Sciatic nerve (tissue), 2 donors: ENCODE data around the gene CAD. TPM values are rescaled to one million over a fixed set of nuclear protein-coding genes. Genes with fewer than 3 reads are reported as not detected.
"Not testable (repeated sequence)": the region's sequence is repeated elsewhere in the genome, so short reads cannot be mapped to it uniquely, and the experiment has no call there.

ENCODE experiments used
- ATAC-seq: fragments of 200-7000 bp; cut with Tn5 transposase; one replicate; pipeline ENCODE4 v1.9.1; 2020; ENCODE audit warnings: mild to moderate bottlenecking, moderate library complexity
- DNase-seq: peaks from one replicate; pipeline ENCODE4 v3.0.0-alpha.2; 2020; ENCODE audit warnings: low spot score
- intact Hi-C: fragments of 100-400 bp; cut with DNase I; formaldehyde crosslinking; loops from one replicate; pipeline ENCODE4 v1.14.2; 2022
- total RNA-seq: library from RNA; stranded (reverse); fragmentation: NEBNext Ultra II Directional; extraction: Animal tissue kit (Norgen Biotek cat#: 25700); gene quantifications from one replicate; pipeline ENCODE4 v1.2.1, GENCODE V29; 2021
- donor health status: DM: no; HTN: no; CAD: no.
- donor health status: DM: no; HTN: no; CAD: no.

Gene CAD
- total RNA-seq, 1 donor from 2014 or later = 31.4 TPM

DNA sequence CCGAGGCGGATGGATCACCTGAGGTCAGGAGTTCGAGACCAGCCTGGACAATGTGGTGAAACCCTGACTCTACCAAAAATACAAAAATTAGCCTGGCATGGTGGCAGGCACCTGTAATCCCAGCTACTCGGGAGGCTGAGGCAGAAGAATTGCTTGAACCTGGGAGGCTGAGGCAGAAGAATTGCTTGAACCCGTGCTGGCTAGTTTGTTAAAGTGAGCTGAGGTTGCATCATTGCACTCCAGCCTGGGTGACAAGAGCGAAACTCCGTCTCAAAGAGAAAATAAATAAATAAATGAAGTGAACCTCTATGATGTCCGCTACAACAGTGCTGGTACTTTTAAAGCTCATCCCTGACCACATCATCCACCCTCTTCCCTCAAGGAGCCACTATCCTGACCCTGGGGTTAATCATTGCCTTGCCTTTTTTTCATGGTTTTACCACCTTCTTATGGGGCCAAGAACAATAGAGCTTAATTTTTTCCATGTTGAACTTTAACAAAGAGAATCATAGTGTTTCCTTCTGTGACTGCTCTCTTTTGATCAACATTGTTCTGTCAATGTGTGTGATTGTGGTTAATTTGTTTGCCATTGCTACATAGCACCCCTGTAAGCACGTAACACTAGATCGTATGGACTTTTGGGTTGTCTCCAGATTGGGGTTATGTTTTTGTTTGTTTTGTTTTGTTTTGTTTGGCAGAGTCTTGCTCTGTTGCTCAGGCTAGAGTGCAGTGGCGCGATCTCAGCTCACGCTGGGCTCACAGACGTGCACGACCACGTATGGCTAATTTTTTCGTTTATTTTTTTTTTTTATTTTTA, 22.4 kb upstream of the CAD start:
- DNase-seq (no peak), ATAC-seq (peak; percentile 76)
- intact Hi-C loops = no loop called here

DNA sequence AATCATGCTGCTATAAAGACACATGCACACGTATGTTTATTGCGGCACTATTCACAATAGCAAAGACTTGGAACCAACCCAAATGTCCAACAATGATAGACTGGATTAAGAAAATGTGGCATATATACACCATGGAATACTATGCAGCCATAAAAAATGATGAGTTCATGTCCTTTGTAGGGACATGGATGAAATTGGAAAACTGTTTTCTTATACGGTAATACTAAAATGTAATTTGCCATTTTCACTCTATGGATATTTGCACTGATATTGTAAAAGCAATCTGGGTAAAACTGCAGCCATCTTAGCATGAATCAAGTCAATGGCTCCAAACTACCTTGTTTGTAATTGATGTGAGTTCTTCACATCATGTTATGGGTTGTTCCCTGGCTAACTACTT, 21.4 kb upstream of the CAD start:
- DNase-seq, ATAC-seq, intact Hi-C loops: not testable (repeated sequence)

DNA sequence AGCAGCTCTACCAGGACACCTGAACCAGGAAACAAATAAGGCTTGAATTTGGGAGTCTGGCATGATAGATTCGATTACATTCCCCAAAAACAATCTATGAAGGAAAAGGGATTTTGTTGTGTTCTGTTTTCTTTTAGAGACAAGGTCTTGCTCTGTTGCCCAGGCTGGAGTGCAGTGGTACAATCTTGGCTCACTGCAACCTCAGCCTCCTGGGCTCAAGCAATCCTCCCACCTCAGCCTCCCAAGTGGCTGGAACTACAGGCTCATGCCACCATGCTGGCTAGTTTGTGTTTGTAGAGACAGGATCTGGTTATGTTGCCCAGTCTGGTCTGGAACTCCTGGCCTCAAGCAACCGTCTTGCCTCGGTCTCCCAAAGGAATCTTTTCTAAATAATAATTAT, 19.1 kb upstream of the CAD start:
- intact Hi-C loops, ATAC-seq: not testable (repeated sequence)
- DNase-seq = peak; percentile 8

DNA sequence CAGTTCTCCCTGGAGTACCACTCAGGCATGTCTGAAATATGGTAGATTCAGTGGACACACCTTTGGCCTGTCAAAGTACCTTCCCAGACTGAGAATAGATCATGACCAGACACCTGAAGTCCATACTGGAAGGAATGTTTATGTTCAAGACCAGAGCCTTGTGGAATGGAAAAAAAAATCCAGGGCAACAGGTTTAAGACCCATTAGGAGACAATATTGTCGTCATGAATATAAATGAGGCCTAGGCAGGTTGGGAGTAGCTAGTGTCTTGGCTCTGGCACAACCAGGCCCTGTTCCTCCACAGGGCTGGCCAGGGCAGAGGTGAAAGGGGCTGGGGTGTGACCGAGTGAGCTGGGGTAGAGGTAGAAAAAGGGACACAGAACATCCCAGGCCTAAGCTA, 18.5 kb upstream of the CAD start:
- ATAC-seq = no peak
- intact Hi-C loops = no loop called here
- DNase-seq = peak; percentile 34

DNA sequence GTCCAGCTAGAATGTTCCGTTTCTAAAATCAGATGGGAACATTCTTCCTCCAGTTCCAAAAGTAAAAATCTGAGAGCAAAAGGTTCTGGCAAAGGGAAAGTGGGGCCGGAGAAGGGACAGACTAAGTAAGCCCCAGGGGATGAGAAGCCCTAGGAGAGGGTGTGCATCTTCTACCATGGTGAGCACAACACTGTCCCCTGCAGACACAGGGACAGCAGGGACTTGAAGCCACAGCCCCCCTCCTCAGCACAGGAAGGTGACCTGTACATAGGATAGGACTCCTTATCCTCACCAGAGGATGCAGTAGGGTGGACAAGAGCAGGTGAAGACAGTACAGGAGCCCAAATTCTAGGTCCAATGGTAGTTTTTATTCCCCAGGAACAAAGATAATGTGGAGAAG, 17.9 kb upstream of the CAD start:
- DNase-seq (peak; percentile 25), ATAC-seq (no peak)
- intact Hi-C loops = no loop called here

DNA sequence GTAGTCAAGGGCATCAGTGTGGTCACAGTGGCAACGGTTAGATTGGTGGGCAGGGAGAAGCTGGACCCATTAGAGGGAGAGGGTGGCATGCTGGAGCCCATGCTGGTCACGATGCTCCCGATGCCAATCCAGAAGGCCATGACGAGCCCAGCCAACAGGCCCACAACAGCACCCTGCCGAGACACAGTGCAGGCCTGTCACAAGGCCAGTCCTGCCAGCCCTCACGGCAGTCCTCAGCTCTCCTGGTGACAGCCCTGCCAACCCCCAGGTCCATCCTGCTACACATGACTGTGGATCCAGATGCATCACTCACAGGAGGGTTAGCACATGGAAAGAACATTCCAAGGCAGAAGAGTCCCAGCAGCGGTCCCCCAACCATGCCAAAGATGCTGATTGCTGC, 15.5 kb upstream of the CAD start:
- intact Hi-C loops = no loop called here
- ATAC-seq (no peak), DNase-seq (peak; percentile 21)

DNA sequence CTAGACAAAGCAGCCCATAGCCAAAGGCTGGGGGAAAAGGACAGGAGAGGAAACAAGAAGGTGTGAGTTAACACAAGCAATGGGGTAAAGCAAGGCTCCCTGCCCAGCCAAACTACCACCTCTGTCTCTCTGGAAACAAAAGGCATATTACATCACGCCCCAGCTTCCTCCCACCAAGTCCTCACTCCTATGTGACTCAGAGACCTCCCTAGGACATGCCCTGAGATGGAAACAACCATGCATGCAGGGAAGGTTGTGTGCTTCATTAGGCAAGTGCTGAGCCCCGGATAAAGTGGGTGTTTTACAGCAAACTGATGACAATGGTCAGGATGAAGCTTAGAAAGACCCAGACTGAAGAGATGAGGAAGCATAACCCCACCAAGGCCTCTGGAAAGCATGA, 14.3 kb upstream of the CAD start:
- peak; percentile 18 for DNase-seq
- ATAC-seq = no peak
- intact Hi-C loops = no loop called here

DNA sequence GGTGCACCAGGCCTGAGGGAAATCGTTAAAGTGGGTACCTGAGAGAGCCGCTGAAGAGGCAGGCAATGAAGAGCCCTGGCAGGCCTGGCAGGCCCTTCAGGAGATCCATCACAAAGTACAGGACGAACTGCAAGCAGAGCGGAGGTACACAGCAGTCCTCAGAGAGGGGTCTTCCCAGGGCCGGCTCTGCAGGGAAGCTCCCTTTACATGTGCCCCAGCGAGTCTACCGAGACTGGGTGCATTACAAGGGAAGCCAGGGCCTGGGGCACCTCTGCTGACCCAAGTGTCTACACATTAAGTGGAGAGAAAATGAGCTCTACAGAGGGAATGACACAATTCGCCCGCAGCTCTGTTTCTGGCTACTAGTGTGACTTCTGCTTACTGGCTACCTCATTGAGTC, 13.4 kb upstream of the CAD start:
- intact Hi-C loops = no loop called here
- DNase-seq (peak; percentile 33), ATAC-seq (no peak)

DNA sequence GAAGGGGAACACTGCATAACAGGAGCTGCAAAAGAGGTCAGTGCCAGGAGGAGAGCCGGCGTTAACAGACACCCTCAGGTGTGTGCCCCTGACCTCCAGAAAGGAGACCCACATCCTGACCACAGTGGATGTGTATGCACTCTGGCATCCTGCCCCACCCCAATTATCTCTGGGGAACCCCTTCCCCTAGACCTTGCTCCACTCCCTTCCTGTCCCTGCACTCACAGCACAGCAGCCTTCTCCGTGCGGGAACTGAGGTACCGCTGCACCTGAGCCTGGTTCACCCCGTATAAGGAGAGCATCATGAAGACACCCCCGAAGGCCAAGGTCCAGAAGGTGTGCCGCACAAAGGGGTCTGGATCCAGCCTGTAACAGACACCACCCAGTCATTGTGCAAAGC, 12.6 kb upstream of the CAD start:
- ATAC-seq (no peak), DNase-seq (peak; percentile 38)
- intact Hi-C loops = no loop called here

DNA sequence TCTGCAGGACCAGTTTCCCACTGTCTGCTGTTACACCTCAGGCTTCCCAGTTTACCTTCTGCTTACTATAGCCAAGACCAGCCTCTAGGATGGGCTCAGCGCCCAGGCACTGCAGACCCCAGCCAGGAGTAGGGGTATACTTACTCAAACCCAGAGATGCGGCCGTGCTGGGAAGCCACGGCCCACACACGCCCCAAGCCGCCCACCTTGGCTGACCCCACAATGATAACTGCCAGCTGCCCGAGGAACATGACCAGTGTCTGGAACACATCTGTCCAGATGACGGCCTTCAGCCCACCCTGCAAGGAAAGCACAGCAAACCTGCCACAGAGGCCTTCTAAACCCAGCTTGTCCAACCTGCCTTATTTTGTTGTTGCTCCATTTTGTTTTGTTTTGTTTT, 12.0 kb upstream of the CAD start:
- DNase-seq = no peak
- intact Hi-C loops = no loop called here
- no peak for ATAC-seq

DNA sequence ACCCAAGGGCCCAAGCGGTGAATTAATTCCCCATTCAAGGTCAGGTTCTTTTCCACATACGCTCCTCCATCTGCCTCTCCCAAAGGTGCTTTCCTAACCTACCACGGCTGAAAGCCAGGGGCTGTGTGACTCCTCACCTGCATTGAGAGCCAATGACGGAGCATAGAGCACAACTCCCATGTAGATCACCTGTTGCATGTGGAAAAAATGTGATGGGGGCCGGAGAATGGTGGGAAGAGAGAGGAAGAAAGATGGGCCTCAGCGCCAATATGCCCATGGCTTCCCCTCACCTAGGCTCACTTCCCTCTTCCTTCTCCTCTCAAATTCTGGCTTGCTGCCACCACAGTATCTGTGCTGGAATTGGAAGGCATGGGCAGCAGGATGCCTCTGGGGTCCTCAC, 10.8 kb upstream of the CAD start:
- no peak for ATAC-seq
- intact Hi-C loops = no loop called here
- DNase-seq = no peak

DNA sequence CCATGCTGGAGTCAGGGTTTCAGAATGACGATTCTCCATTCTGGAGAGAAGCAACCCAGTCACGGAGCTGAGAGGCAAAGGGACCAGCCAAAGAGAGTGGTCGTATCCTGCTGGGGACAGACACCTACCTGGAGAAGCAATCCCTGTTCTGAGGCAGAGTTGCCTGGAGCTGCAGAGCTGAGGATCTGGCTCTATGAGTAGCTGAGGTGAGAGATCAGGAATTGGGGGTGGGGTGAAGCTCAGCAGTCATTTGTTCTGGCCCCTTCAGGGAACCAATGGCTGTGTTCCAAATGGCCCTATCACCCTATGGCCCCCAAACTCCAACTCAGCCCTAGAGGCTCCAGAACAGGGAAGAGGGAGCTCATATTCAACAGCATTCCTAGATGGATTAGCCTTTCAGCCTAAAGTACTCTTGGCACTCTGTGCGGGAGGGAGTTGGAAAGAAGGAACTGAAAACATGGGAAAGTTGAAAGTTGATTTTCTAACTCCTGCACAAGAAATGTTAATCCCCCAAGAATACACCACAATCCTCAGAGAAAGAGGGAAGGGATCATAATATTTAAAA, 8.6 kb upstream of the CAD start:
- DNase-seq = no peak
- ATAC-seq = no peak
- intact Hi-C loops = no loop called here

DNA sequence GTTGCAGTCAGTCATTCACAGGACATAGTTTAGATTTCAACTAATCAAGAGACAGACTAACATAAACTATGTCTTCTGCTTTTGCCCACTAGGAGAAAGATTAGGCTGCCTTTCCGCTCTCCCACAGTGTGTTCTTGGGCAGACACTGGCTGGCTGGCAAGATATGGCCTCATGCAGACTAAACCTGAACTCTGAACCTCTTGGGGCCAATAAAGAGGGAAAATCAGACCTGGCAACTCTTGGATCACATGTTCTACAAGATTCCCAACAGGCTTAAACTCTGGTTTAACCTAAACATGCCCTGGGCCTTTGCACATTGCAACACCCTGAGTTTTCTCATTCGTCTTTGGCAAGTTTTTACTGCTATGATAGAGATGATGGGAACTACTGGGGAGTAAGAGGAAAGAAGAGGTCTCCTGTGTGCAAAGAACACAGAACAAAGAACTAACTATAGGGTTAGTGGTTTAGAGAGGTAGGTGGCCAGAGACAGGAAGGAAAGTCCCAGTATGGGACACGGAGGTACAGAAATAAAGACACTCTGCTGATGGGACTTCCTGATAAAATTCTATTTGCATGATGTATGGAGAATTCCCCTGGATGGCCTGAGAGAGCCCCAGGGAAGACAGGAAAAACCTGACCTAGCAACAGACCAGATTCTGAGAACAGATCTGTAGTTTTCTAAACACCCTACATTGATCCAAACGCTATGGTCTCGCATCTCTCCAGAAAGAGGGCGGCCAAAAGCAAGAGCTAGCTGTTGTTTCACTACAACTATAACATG, 7.4 kb upstream of the CAD start:
- DNase-seq (no peak), ATAC-seq (no peak)
- intact Hi-C loops = loop anchor here (5.0 kb wide), 1 partner anchor 873 kb away; no protein-coding TSS in a partner anchor

DNA sequence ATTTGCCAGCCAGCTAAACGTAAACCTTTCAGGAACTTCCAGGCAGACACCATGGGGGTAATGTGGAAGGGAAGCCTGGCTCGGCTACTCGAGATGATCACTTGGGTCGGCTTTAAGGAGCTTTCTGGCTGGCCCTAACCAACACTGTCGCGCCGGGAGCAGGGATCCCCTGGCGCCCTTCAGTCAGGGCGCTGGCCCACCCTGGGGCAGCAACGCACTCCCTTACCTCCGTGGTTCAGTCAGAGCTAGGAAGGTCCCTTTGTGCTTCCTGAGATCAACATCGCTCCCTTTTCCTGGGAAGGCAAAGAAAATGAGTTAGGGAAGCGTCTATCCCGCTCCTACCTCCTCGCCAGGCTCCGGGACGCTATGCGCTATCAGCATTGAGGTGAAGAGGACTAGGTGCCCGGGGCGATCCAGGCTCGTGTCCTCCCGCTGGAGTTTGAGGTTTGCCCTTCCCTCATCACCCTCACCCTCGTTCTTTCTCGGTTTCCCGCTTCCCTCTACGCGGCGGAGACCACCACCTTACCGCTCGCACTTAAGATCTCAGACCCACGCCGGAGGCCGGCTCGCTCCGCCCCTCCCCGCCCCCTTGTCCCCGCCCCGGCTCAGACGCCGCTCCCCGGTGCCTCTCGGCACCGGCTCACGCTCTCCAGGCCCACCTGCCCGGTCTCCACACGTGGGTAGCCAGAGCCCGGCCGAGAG, 5.8 kb upstream of the CAD start:
- DNase-seq (no peak), ATAC-seq (peak; percentile 2)
- intact Hi-C loops = loop anchor here (5.0 kb wide), 1 partner anchor 874 kb away; no protein-coding TSS in a partner anchor

DNA sequence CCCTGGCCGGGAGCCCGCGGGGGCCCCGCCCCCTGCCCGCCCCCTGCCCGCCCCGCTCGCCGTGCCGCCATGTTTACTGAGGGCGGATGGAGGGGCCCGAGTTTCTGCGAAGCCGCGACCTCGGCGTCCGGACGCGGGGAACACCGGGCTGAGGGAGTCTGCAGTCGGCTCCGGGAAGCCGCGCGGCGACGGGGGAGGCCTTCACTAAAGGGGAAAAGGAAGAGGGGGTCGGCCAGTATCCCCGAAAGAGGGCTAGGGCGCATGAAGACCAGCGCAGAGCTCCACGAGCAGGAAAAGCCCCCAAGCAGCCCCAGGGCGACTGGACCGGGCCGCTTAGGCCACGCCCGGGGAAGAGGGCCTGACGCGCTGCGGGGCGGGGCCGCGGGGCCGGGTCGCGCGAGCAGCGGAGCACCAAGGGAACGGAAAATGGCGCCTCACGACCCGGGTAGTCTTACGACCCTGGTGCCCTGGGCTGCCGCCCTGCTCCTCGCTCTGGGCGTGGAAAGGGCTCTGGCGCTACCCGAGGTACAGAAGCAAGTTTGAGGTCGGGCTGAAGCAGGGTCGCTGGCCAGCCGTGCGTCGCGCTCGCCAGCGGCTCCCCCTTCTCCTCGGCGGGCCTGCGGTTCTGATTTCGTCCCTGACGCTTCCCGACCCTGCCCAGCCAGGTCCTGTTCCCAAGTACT, 5.1 kb upstream of the CAD start, which contains the start of the genes ATRAID and SLC5A6:
TSS of gene ATRAID (plus strand) at position 99 of the 683 bp plus-strand sequence. CDS start at position 427, 328 bp downstream.
TSS of gene SLC5A6 (minus strand) at position 326 of the 683 bp plus-strand sequence. CDS start 4,618 bp downstream, outside the sequence.
- intact Hi-C loops = loop anchor here (5.0 kb wide), 1 partner anchor 875 kb away; no protein-coding TSS in a partner anchor
- peak; percentile 91 for DNase-seq

DNA sequence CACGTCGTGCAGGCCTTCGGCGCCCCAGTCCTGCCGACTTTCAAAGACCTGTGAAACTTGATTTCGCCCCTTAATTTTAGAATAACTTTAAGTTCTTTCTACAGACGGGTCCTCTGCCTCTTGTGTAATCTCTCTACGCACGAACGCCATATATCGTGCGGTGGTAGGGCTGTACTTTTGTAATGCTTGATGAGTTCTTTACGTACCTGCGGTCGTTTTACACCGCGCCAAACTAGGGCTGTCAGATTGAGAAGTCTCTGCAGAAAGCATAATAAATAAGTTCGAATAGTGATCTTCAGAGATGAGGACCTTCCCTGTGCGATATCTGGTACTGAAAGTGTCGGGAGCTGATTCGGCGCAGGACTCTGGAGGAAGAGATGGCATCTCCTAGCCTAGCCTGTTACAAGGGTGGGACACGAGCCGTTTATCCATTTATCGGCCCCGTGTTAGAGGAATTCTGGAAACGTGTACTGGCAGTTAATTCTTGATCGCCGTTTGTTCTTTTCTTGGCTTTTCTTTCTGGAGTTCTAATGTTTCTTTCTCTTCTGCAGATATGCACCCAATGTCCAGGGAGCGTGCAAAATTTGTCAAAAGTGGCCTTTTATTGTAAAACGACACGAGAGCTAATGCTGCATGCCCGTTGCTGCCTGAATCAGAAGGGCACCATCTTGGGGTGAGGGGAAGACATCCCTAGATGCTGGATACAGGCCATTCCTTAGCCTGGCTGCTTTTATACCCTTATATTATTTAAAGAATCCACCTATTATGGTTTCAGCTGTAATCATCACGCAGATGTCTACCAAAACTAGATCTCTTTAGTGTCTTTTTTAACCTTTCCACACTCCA, 4.3 kb upstream of the CAD start:
- no peak for DNase-seq
- peak; percentile 34 for ATAC-seq

More for the DNA sequence above, 5.1 kb upstream of the CAD start, which contains the start of the genes ATRAID and SLC5A6:
- ATAC-seq = peak; percentile 98

DNA sequence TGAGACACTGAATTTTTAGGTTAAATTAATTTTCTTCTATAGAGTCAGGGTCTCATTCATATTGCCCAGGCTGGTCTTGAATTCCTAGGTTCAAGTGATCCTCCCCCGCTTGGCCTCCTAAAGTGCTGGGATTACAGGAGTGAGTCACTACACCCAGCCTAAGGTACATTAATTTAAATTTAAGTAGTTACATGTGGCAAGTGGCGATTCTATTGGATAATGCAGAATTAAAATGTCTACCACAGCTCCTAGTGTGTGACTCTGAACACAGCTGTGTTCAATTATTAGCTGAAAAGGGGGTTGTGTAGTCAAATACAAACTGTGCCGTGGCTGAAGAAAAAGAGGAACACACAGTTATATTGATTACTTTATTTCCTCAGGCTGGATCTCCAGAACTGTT, 2.2 kb upstream of the CAD start:
- ATAC-seq (no peak), DNase-seq (no peak)
- intact Hi-C loops = loop anchor here (5.0 kb wide), 1 partner anchor 878 kb away; no protein-coding TSS in a partner anchor

More for the DNA sequence above, 4.3 kb upstream of the CAD start:
- intact Hi-C loops = loop anchor here (5.0 kb wide), 1 partner anchor 876 kb away; no protein-coding TSS in a partner anchor
